ENCODE results near the gene SRI.
A peak's percentile ranks its signal among the peaks of the same experiment; 100 is the strongest.
"Not testable (repeated sequence)": the region's sequence is repeated elsewhere in the genome, so short reads cannot be mapped to it uniquely, and the experiment has no call there.

The SRI gene

DNA sequence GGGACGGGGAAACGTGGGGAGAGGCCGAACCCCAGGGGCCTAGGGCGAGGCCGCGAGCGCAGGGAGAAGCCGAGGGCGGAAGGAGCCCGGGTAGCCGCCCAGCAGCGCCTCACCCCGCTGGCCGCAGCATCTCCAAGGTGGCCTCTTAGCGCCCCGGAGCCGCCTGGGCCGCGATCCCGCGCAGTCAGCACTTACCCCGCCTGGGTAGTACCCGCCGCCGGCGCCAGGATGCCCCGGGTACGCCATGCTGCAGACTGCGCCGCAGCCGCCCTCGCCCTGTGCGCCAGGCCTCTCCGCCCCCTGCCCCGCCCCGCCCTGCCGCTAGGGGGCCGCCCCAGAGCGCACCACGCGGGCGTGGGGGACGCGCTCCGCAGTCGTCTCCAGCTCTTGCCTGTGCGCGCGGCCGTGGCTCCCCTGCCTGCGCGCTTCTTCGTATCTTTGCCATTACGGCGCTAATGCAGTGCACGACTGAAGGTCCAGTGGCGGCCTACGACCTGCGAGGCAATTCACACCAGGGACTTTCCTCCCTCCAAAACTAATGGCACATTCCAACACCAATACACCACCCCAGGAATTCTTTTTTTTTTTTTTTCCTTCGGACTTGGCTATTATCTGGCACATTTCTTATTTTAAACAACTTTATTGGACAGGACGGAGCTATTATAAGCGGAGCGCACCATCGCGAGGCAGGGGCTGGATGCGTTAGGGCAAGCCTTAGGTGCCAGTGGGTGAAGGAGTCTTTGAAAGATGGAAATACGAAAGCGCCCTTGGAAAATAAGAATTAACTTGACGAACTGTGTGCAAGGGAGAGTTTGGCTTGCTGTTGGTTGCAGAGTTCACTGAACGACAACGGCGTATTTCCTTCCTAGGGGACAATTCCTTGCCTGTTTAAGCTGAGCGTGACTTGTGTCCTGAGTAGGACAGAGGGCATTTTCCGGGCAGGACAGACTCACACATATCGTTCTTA lies at the start of gene SRI:
Gene SRI (minus strand): TSS at position 258 of the 967 bp plus-strand sequence. CDS start 12 bp downstream, at position 246.
- peak; percentile 81 to 85 for DNase-seq

DNA sequence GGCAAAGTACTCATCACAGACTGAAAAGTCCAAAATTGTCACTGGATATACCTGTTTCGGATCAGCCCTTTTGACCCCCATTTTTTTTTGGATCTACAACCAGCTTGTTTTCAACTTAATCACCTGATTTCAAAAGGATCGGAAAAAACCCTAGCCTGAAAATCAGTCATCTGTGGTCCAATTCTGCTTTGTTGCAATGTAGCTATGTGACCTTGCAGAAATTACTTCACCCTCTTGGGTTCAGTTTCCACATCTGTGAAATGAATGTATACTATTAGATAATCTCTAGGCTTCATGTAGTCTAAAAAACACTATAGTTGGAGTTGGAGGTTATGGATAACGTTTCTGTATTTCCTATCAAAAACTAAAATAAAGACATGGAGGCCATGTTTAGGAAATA lies 49.7 kb upstream of the SRI start:
- DNase-seq, result no peak

GRCh38 chr7:88268858-88269257 lies 49.0 kb upstream of the SRI start:
- peak; percentile 44 to 54 for DNase-seq

GRCh38 chr7:88268051-88268450 lies 48.2 kb upstream of the SRI start:
- DNase-seq, result no peak

DNA sequence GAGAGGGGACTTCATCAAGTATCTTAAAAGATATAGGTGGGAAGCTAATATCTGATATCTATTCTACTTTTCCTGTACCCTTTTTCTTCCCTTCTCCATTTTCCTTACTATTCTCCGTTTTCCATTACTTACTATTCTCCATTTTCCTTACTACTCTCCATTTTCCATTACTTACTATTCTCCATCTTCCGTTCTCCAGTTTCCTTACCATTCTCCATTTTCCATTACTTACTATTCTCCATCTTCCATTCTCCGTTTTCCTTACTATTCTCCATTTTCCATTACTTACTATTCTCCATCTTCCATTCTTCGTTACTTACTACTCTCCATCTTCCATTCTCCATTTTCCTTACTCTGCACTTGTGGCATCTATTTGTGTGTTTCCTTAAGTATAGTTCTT lies 47.6 kb upstream of the SRI start:
- DNase-seq, result no peak

DNA sequence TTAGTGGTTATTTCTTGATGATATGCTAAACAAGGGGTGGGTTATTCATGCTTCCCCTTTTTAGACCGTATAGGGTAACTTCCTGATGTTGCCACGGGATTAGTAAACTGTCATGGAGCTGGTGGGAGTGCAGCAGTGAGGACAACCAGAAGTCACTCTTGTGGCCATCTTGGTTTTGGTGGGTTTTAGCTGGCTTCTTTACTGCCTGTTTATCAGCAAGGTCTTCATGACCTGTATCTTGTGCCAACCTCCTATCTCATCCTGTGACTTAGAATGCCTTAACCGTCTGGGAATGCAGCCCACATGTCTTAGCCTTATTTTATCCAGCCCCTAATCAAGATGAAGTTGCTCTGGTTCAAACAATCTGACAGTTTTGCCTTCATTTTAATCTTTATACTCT lies 45.1 kb upstream of the SRI start:
- DNase-seq, result peak; percentile 44 to 47

- no peak for DNase-seq
These were observed 42.7 kb upstream of the SRI start for GRCh38 chr7:88262562-88262961.

DNA sequence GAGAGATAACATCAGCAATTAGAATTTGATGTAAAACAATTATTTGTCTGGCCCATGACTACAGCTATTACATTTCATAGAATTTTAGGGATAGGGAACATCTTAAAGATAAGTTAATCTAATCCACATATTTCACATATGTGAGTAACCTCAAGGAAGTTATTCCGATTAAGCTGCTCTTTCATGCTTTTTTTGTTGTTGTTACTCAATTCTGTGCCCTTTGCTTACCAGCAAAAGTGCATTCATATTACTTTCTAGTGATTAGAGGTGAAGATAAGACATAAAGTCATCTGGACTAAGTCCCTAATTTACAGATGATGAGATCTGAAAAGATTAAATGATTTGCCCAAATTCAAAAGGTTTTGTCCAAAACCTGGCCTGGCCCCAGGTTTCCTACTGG lies 40.9 kb upstream of the SRI start:
- DNase-seq, result no peak

GRCh38 chr7:88259656-88260380 lies 40.0 kb upstream of the SRI start:
- no peak for DNase-seq

DNA sequence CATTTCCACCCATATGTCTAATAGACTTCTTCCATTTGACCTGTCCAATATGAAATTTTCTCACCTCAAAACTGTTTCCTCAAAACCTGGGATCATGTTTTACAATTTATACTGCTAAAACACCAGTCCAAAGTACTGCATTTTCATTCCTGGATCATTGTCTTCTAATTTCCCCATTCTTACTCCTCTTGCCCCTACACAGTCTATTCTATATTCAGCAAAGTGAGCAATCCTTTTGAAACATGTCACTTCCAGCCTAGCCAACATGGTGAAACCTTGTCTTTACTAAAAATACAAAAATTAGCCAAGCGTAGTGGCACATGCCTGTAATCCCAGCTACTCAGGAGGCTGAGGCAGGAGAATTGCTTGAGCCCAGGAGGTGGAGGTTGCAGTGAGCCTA lies 38.5 kb upstream of the SRI start:
- not testable (repeated sequence) for DNase-seq

DNA sequence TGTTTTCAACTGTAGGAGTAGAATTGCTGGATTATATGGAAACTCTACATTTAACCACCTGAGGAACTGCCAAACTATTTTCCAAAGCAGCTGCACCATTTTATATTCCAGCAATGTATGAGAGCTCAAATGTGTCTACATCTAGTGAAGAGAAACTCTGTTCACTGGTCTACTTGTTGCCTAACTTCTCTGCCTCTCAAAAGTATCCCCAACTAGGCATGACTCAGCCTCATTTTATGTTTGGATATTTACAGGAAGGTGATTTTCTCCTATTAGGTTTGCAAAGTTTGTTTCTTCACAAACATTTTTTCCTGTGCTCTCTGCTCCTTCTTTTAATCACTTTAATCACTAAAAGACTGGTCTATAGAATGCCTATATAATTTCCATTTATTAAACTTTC lies 37.1 kb upstream of the SRI start:
- no peak for DNase-seq

DNA sequence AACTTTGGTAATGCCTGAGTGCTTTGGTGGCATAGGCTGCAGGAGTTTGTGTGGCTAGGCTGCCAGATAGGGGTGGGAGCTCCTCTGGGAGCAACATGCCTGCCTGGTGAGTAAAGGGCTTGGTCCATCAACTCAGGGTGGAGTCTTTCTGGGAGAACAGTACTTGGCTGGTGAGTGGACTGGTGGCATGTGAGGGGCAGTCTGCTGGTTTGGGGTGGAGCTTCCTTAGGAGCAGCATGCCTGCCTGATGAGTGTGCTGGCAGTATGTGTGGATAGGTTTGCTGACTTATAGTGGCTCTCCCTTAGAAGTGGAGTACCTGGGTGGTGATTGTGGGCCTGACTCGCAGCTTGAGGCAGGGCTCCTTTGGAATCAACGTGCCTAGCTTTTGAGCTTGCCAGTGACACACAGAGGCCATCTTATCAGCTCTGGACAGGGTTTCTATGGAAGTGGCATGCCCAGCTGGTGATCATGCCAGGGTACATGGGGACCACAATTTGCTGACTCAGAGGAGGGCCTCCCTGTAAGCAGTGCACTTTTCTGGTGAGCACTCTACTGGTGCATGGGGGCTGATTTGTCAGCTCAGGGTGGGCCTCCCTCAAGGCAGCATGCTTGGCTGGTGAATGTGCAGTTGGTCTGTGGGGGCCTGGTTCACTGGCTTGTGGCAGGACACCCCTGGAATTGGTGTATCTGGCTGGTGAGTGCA lies 35.0 kb upstream of the SRI start:
- DNase-seq, result no peak

- no peak for DNase-seq
These were observed 33.8 kb upstream of the SRI start for GRCh38 chr7:88253640-88254039.

- no peak for DNase-seq
These were observed 24.4 kb upstream of the SRI start for GRCh38 chr7:88244258-88244657.

GRCh38 chr7:88243345-88243909 lies 23.6 kb upstream of the SRI start:
- peak; percentile 69 to 74 for DNase-seq

DNA sequence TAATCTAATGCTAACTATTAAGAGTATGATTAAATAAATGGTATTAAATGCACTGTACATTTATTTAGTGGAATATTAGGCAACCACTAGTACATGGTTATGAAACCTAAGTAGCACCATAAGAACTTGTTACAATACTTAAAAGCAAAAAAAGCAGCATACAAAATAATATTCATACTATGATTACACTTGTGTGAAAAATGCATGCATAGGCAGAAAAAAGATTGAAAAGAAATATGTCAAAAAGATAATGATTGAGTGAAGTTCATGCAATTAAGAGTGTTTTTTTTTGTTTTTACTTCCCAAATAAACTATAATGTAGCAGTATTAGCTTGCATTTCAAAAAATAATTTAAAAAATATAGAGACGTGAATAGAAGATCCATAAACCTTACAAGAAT lies 20.0 kb upstream of the SRI start:
- DNase-seq, result no peak

GRCh38 chr7:88233828-88234227 lies 14.0 kb upstream of the SRI start:
- DNase-seq, result no peak

- no peak for DNase-seq
These were observed 10.8 kb upstream of the SRI start for GRCh38 chr7:88230646-88231045.

- no peak for DNase-seq
These were observed 9.6 kb upstream of the SRI start for GRCh38 chr7:88229302-88229995.

- DNase-seq, result no peak
These were observed 7.2 kb upstream of the SRI start for GRCh38 chr7:88226886-88227516.

GRCh38 chr7:88226201-88226600 lies 6.4 kb upstream of the SRI start:
- DNase-seq, result no peak

Data from Kasumi-1 (cell line).